22Rv1 (cell line): ENCODE measurements around the gene PREX1.

ENCODE experiments used
- CTCF ChIP-seq: fragments of 450-650 bp; IDR thresholded peaks from 2 replicates; pipeline ENCODE4 v1.5.1; 2017; ENCODE audit warnings: mild to moderate bottlenecking
- ZFX ChIP-seq: fragments of 450-650 bp; IDR thresholded peaks from 2 replicates; pipeline ENCODE4 v1.6.1; 2017; ENCODE audit warnings: antibody characterized with exemption, borderline replicate concordance

GRCh38 chr20:48644286-48644828 lies 183.4 kb downstream of the PREX1 start:
- no peak for TF ChIP-seq CTCF
- TF ChIP-seq ZFX = no peak
